ENCODE measurements around the gene EFHD2. TPM values are rescaled to one million over a fixed set of nuclear protein-coding genes. Genes with fewer than 3 reads are reported as not detected.

The EFHD2 gene, protein sequence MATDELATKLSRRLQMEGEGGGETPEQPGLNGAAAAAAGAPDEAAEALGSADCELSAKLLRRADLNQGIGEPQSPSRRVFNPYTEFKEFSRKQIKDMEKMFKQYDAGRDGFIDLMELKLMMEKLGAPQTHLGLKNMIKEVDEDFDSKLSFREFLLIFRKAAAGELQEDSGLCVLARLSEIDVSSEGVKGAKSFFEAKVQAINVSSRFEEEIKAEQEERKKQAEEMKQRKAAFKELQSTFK
- 17.3 and 20.6 TPM in 2 replicates for total RNA-seq

GRCh38 chr1:15409388-15410222 lies at the start of gene EFHD2:
Gene EFHD2, plus strand, starts transcription at chr1:15409888. Its CDS starts 84 bp downstream, at chr1:15409972.

GRCh38 chr1:15456313-15456954 lies 46.7 kb downstream of the EFHD2 start, which contains the start of gene CELA2A:
Gene CELA2A, plus strand, starts transcription at chr1:15456732. Its CDS starts 22 bp downstream, at chr1:15456754.

GRCh38 chr1:15475752-15476314 lies 66.1 kb downstream of the EFHD2 start, which contains the start of gene CELA2B:
Gene CELA2B, plus strand, starts transcription at chr1:15476104. Its CDS starts 22 bp downstream, at chr1:15476126.

Other genes starting within 250 kb of the EFHD2 start
- gene FHAD1, start 162.7 kb upstream of the EFHD2 start, total RNA-seq = under 0.01 and 0.13 TPM in 2 replicates
- not detected in 2 replicates for gene CTRC, start 28.6 kb downstream of the EFHD2 start, total RNA-seq
- gene CELA2A, start 46.8 kb downstream of the EFHD2 start, total RNA-seq = not detected in 2 replicates
- gene CELA2B, start 66.2 kb downstream of the EFHD2 start, total RNA-seq = 0.13 TPM in 1 of 2 replicates, not detected in the other
- gene CASP9, start 114.3 kb downstream of the EFHD2 start, total RNA-seq = 5.1 and 5.3 TPM in 2 replicates
- gene DNAJC16, start 117.0 kb downstream of the EFHD2 start, total RNA-seq = 12.3 and 16.5 TPM in 2 replicates
- gene AGMAT, start 175.2 kb downstream of the EFHD2 start, total RNA-seq = 0.68 and 1.1 TPM in 2 replicates
- gene DDI2, start 207.6 kb downstream of the EFHD2 start, total RNA-seq = 11.6 and 14.1 TPM in 2 replicates